Smooth muscle cell (in vitro differentiated cells): ENCODE results near the gene FMN2. TPM values are rescaled to one million over a fixed set of nuclear protein-coding genes. Genes with fewer than 3 reads are reported as not detected.

Experiments used
- DNase-seq: peaks from one replicate; lab custom pipeline; 2025; ENCODE audit not compliant: unreplicated experiment; lab: John Stamatoyannopoulos, UW
- H2AFZ ChIP-seq: fragments of 200-600 bp; sonication (generic); 2 replicates; pipeline ENCODE4 v1.6.0; 2016; ENCODE audit warnings: antibody characterized with exemption, low read depth, mild to moderate bottlenecking
- H3F3A ChIP-seq: fragments of 200-600 bp; sonication (generic); 2 replicates; pipeline ENCODE4 v1.6.0; 2017; ENCODE audit warnings: antibody characterized with exemption, low read depth
- H3K27ac ChIP-seq: fragments of 200-600 bp; sonication (generic); 2 replicates; pipeline ENCODE4 v1.5.1; 2016; ENCODE audit warnings: low read depth, mild to moderate bottlenecking
- H3K27me3 ChIP-seq: fragments of 200-600 bp; sonication (generic); 2 replicates; pipeline ENCODE4 v1.6.1; 2016; ENCODE audit warnings: low read depth, mild to moderate bottlenecking
- H3K36me3 ChIP-seq: fragments of 200-600 bp; sonication (generic); 2 replicates; pipeline ENCODE4 v1.5.1; 2016; ENCODE audit warnings: low read depth
- H3K4me1 ChIP-seq: fragments of 200-600 bp; sonication (generic); 2 replicates; pipeline ENCODE4 v1.5.1; 2016; ENCODE audit warnings: low read depth
- H3K4me2 ChIP-seq: fragments of 200-600 bp; sonication (generic); 2 replicates; pipeline ENCODE4 v1.6.0; 2016; ENCODE audit warnings: mild to moderate bottlenecking
- H3K4me3 ChIP-seq: fragments of 200-600 bp; sonication (generic); 2 replicates; pipeline ENCODE4 v1.5.1; 2016; ENCODE audit warnings: mild to moderate bottlenecking
- H3K79me2 ChIP-seq: fragments of 200-600 bp; sonication (generic); 2 replicates; pipeline ENCODE4 v1.6.0; 2016; ENCODE audit warnings: low read depth, mild to moderate bottlenecking
- H3K9ac ChIP-seq: fragments of 200-600 bp; sonication (generic); 2 replicates; pipeline ENCODE4 v1.6.0; 2016; ENCODE audit warnings: low read depth
- H3K9me3 ChIP-seq: fragments of 200-600 bp; sonication (generic); replicated peaks from 2 replicates; pipeline ENCODE4 v1.5.1; 2016; ENCODE audit warnings: low read depth
- H4K20me1 ChIP-seq: fragments of 200-600 bp; sonication (generic); 2 replicates; pipeline ENCODE4 v1.6.0; 2016; ENCODE audit warnings: low read depth
- CTCF ChIP-seq: fragments of 200-600 bp; sonication (generic); IDR thresholded peaks from 2 replicates; pipeline ENCODE4 v1.5.1; 2017; ENCODE audit warnings: borderline replicate concordance, mild to moderate bottlenecking, antibody characterized with exemption; ENCODE audit not compliant: insufficient read depth, poor library complexity, severe bottlenecking
- WGBS: methylation state at CpG from one replicate; pipeline ENCODE4 v1.1.7; 2016; ENCODE audit warnings: low lambda C conversion rate; 5-methylcytosine and 5-hydroxymethylcytosine counted together
- polyA plus RNA-seq: library from polyadenylated mRNA; unstranded; fragments of >200 nt; fragmentation: Nextera tagmentation; extraction: Ambion mirVana; gene quantifications from 2 replicates; pipeline ENCODE4 v1.2.1, GENCODE V29; 2016
- total RNA-seq: library from RNA; depleted of rRNA; stranded (reverse); fragments of >200 nt; gene quantifications from 2 replicates; pipeline ENCODE4 v1.2.3, GENCODE V29; 2014

The FMN2 gene
- total and polyA plus RNA-seq, 2 experiments from 2014 or later: 1.9 to 6.2 TPM

DNA sequence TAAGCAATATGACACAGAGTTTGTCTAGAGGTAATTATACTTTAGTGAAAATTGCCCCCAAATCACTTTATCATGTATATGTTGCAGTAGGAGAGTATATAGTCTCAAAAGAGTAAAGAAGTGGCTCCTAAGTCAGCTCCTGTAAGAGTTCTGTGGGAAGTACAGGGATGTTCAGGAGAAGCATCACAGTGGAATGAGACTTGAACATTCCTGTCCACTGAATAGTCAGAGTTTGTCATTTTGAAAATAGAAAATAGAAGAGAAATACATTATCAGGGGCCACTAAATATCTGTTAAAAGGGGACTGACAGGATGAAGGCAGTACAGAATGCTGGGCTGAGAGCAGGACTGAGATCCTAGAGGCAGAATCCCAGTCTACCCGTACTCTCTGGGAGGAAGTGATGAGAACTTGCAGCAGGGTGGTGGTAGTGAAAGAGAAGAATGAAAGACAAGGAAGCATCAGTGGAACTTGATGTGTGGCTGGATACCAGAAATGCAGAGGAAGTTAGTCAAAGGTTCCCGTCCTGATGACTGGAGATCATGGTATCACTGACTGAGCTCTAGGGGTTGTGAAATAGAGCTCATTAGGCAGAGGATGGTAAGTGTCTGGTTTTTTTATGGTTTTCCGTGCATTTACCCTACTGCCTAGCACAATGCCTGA lies 153.4 kb downstream of the FMN2 start:
- H3K36me3 ChIP-seq: no peaks in the 10 kb centered on the region
- no peak for TF ChIP-seq CTCF
- no peak overlapping the region for H2AFZ ChIP-seq
- WGBS: 9% methylated on average over 3 of the region's 3 CpGs
- no peaks in the 10 kb centered on the region for H3K27me3 ChIP-seq
- peaks cover 7% of the 10 kb centered on the region for H3K4me1 ChIP-seq
- peaks cover 7% of the 10 kb centered on the region for H3K9me3 ChIP-seq
- no peaks in the 10 kb centered on the region for H4K20me1 ChIP-seq
- H3K79me2 ChIP-seq: no peaks in the 10 kb centered on the region
- H3K4me3 ChIP-seq: no peak overlapping the region
- DNase-seq: no peak
- H3F3A ChIP-seq: peaks cover 14% of the 10 kb centered on the region
- no peak overlapping the region for H3K9ac ChIP-seq
- H3K27ac ChIP-seq: peak overlapping the region; percentile 73
- peak overlapping the region; percentile 23 for H3K4me2 ChIP-seq

GRCh38 chr1:240245629-240246020 lies 153.9 kb downstream of the FMN2 start:
- no peak for DNase-seq
- Histone ChIP-seq H3K4me3 (no peak overlapping the region), H3K27me3 (no peaks in the 10 kb centered on the region), H3F3A (peaks cover 14% of the 10 kb centered on the region), H3K36me3 (no peaks in the 10 kb centered on the region), H2AFZ (no peak overlapping the region), H4K20me1 (no peaks in the 10 kb centered on the region), H3K9ac (no peak overlapping the region), H3K79me2 (no peaks in the 10 kb centered on the region), H3K9me3 (peaks cover 7% of the 10 kb centered on the region), H3K4me2 (peak overlapping the region; percentile 23), H3K4me1 (peaks cover 7% of the 10 kb centered on the region), H3K27ac (peak overlapping the region; percentile 73)
- 96% methylated on average over 6 of the region's 6 CpGs for WGBS
- no peak for TF ChIP-seq CTCF

DNA sequence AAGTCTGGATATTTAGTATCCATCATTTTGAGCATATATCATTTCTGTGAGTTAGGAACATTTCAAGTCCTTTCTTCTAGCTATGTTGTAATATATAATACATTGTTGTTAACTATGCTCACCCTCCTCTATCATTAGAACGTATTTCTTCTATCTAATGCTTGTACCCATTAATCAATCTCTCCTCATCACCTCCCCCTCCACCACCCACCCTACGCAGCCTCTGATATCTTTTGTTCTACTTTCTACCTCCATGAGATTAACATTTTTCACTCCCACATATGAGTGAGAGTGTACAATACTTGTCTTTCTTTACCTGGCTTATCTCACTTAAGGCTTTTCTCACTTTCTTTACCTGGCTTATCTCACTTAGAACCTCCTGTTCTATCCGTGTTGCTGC lies 156.2 kb downstream of the FMN2 start:
- Histone ChIP-seq H3K9ac (no peak overlapping the region), H3K79me2 (no peaks in the 10 kb centered on the region), H3K4me3 (no peak overlapping the region), H3F3A (peaks cover 11% of the 10 kb centered on the region), H3K4me1 (peaks cover 4% of the 10 kb centered on the region), H4K20me1 (no peaks in the 10 kb centered on the region), H3K4me2 (no peak overlapping the region), H3K9me3 (peaks cover 12% of the 10 kb centered on the region), H3K27ac (no peak overlapping the region), H3K27me3 (no peaks in the 10 kb centered on the region), H2AFZ (no peak overlapping the region), H3K36me3 (no peaks in the 10 kb centered on the region)
- WGBS: 87% methylated on average over 3 of the region's 3 CpGs
- TF ChIP-seq CTCF: no peak
- no peak for DNase-seq

DNA sequence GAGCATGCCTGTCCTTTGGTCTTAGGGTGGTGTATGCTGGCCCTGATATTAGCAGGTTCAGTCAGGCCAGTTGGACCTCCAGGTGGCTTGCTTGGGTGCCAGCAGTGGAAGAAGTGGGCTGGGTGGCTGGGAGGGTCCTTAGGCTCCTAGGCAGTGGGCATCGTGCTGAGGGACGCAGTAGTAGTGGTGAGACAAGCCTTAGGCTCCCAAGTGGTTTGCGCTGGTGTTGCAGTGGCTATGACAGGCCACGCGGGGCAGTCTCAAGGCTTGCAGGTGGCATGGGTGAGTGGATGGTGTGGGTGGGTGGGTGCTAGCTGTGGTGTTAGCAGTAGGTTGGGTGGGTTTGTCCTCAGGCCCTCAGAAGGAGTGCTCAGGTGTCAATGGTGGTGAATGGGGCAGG lies 162.3 kb downstream of the FMN2 start:
- no peak overlapping the region for H3K4me2 ChIP-seq
- no peak overlapping the region for H3K27ac ChIP-seq
- no peaks in the 10 kb centered on the region for H3F3A ChIP-seq
- no peaks in the 10 kb centered on the region for H3K27me3 ChIP-seq
- 89% methylated on average over 5 of the region's 5 CpGs for WGBS
- H3K4me3 ChIP-seq: no peak overlapping the region
- no peaks in the 10 kb centered on the region for H3K36me3 ChIP-seq
- TF ChIP-seq CTCF: no peak
- H3K9ac ChIP-seq: no peak overlapping the region
- no peaks in the 10 kb centered on the region for H3K4me1 ChIP-seq
- peaks cover 16% of the 10 kb centered on the region for H3K9me3 ChIP-seq
- H3K79me2 ChIP-seq: no peaks in the 10 kb centered on the region
- no peak for DNase-seq
- H2AFZ ChIP-seq: no peak overlapping the region
- H4K20me1 ChIP-seq: no peaks in the 10 kb centered on the region
